ENCODE data around the gene CDV3. TPM values are rescaled to one million over a fixed set of nuclear protein-coding genes. Genes with fewer than 3 reads are reported as not detected.

Gene CDV3
- total and polyA plus RNA-seq, 10 of the 15 experiments (the other 5 are each of a cell fraction or from before 2014, with no cell fraction given): 42.3 to 466 (median 136) TPM

DNA sequence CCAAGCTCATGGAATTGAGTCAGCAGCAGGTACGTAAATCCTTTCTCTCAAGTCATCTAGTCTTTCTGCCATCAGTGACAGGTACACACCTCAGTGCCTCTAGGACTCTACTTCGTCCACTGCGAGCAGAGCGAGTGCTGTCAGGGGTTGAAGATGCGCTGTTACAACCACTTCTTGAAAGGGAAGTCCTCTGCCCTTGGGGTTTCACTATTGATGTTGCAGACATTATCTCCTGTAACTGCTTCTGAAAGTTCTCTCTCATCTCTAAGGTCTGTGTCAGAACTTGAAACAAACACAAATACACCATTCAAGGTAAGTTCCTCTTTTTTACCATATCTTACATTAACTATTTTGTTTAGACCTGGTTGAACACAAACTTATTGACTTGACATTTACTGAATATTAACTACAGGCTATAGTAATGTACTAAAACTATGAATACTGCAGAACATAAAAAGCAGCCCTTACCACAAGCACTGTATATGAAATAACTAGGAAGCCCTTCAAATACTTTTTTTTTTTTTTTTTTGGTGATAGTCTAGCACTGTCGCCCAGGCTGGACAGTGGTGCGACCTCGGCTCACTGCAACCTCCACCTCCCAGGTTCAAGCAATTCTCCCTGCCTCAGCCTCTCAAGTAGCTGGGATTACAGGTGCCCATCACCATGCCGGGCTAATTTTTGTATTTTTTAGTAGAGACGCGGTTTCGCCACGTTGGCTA is 46.7 kb downstream of the CDV3 start (continued):
- TF ChIP-seq EZH2 (IDR thresholded peaks at IDR 0.05; ENCODE audit: borderline replicate concordance, control insufficient read depth, low read depth, low read length): no peak
- TF ChIP-seq, protein P1, sequence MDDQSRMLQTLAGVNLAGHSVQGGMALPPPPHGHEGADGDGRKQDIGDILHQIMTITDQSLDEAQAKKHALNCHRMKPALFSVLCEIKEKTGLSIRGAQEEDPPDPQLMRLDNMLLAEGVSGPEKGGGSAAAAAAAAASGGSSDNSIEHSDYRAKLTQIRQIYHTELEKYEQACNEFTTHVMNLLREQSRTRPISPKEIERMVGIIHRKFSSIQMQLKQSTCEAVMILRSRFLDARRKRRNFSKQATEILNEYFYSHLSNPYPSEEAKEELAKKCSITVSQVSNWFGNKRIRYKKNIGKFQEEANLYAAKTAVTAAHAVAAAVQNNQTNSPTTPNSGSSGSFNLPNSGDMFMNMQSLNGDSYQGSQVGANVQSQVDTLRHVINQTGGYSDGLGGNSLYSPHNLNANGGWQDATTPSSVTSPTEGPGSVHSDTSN (IDR thresholded peaks at IDR 0.05; ENCODE audit: insufficient replicate concordance, low read depth, low read length): no peak
- no peak for TF ChIP-seq PML (IDR thresholded peaks at IDR 0.05; ENCODE audit: low read length)
- no peak for TF ChIP-seq FOS (IDR thresholded peaks at IDR 0.05; ENCODE audit: borderline replicate concordance, extremely low read depth, insufficient read length)
- peak; percentile 70 for TF ChIP-seq JUNB (IDR thresholded peaks at IDR 0.05)
- 0 out of 2 replicates have a peak, but pooled peaks have one; percentile 52 for TF ChIP-seq WRNIP1 (IDR thresholded peaks at IDR 0.05; ENCODE audit: borderline replicate concordance, low read depth, low read length)
- TF ChIP-seq YY1 (IDR thresholded peaks at IDR 0.05; ENCODE audit: low read depth, low read length): no peak; the same call in 1 of the 2 replicates
- no peak for TF ChIP-seq CEBPB (IDR thresholded peaks at IDR 0.05; ENCODE audit: borderline replicate concordance in 1 of 2, low read depth in 2 of 2, low read length in 2 of 2)
- TF ChIP-seq, protein P2, sequence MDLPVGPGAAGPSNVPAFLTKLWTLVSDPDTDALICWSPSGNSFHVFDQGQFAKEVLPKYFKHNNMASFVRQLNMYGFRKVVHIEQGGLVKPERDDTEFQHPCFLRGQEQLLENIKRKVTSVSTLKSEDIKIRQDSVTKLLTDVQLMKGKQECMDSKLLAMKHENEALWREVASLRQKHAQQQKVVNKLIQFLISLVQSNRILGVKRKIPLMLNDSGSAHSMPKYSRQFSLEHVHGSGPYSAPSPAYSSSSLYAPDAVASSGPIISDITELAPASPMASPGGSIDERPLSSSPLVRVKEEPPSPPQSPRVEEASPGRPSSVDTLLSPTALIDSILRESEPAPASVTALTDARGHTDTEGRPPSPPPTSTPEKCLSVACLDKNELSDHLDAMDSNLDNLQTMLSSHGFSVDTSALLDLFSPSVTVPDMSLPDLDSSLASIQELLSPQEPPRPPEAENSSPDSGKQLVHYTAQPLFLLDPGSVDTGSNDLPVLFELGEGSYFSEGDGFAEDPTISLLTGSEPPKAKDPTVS (IDR thresholded peaks at IDR 0.05; ENCODE audit: low read depth, low read length): no peak
- TF ChIP-seq NRF1 (conservative IDR thresholded peaks at IDR 0.05; ENCODE audit: low read depth, low read length): no peak
- TF ChIP-seq MTA2 (IDR thresholded peaks at IDR 0.05; ENCODE audit: low read depth): peak; percentile 65
- TF ChIP-seq SPI1 (IDR thresholded peaks at IDR 0.05; ENCODE audit: borderline replicate concordance, insufficient read depth, low read depth, low read length): peak; percentile 92
- TF ChIP-seq MEF2A (IDR thresholded peaks at IDR 0.05; ENCODE audit: insufficient read depth, low read depth, low read length): peak; percentile 40; the same call in 1 of the 2 replicates
- no peak for TF ChIP-seq CHD1 (IDR thresholded peaks at IDR 0.05; ENCODE audit: low read depth, low read length)
- TF ChIP-seq TCF7 (IDR thresholded peaks at IDR 0.05; ENCODE audit: borderline replicate concordance): peak; percentile 10; the same call in 1 of the 2 replicates
- TF ChIP-seq CHD2 (IDR thresholded peaks at IDR 0.05; ENCODE audit: borderline replicate concordance, low read depth, low read length): no peak
- no peak for TF ChIP-seq SIX5 (IDR thresholded peaks at IDR 0.05; ENCODE audit: low read depth, low read length, severe bottlenecking)
- no peak for TF ChIP-seq CHD4 (IDR thresholded peaks at IDR 0.05)
- TF ChIP-seq ESRRA (IDR thresholded peaks at IDR 0.05; ENCODE audit: low read length): no peak
- no peak for TF ChIP-seq GATAD2B (conservative IDR thresholded peaks at IDR 0.05; ENCODE audit: low read depth)
- peak; percentile 24; the same call in 1 of the 2 replicates for TF ChIP-seq NR2F1 (conservative IDR thresholded peaks at IDR 0.05)
- no peak; the same call in none of the 2 replicates for TF ChIP-seq ZNF384 (IDR thresholded peaks at IDR 0.05; ENCODE audit: borderline replicate concordance, low read depth, low read length)
- TF ChIP-seq, protein P3, sequence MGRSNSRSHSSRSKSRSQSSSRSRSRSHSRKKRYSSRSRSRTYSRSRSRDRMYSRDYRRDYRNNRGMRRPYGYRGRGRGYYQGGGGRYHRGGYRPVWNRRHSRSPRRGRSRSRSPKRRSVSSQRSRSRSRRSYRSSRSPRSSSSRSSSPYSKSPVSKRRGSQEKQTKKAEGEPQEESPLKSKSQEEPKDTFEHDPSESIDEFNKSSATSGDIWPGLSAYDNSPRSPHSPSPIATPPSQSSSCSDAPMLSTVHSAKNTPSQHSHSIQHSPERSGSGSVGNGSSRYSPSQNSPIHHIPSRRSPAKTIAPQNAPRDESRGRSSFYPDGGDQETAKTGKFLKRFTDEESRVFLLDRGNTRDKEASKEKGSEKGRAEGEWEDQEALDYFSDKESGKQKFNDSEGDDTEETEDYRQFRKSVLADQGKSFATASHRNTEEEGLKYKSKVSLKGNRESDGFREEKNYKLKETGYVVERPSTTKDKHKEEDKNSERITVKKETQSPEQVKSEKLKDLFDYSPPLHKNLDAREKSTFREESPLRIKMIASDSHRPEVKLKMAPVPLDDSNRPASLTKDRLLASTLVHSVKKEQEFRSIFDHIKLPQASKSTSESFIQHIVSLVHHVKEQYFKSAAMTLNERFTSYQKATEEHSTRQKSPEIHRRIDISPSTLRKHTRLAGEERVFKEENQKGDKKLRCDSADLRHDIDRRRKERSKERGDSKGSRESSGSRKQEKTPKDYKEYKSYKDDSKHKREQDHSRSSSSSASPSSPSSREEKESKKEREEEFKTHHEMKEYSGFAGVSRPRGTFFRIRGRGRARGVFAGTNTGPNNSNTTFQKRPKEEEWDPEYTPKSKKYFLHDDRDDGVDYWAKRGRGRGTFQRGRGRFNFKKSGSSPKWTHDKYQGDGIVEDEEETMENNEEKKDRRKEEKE (IDR thresholded peaks at IDR 0.05): no peak
- no peak for TF ChIP-seq NR2C2 (IDR thresholded peaks at IDR 0.05; ENCODE audit: borderline replicate concordance, control insufficient read depth, insufficient read length, low read depth)
- TF ChIP-seq MTA3 (IDR thresholded peaks at IDR 0.05; ENCODE audit: borderline replicate concordance, low read length): 0 out of 2 replicates have a peak, but pooled peaks have one; percentile 55

All from GM12878 (cell line).